Pulmonary artery endothelial cell (primary cell): ENCODE data around the gene LEAP2. TPM values are rescaled to one million over a fixed set of nuclear protein-coding genes. Genes with fewer than 3 reads are reported as not detected.

Experiments
- DNase-seq: peaks from one replicate; pipeline ENCODE4 v3.0.0-alpha.2; 2011; ENCODE audit warnings: low read depth, low spot score
- total RNA-seq: library from RNA; depleted of rRNA; stranded (reverse); fragments of >200 nt; gene quantifications from 2 replicates; pipeline ENCODE4 v1.2.3, GENCODE V29; 2014

Gene LEAP2, protein sequence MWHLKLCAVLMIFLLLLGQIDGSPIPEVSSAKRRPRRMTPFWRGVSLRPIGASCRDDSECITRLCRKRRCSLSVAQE
- total RNA-seq = 0.13 and 0.67 TPM in 2 replicates

DNA sequence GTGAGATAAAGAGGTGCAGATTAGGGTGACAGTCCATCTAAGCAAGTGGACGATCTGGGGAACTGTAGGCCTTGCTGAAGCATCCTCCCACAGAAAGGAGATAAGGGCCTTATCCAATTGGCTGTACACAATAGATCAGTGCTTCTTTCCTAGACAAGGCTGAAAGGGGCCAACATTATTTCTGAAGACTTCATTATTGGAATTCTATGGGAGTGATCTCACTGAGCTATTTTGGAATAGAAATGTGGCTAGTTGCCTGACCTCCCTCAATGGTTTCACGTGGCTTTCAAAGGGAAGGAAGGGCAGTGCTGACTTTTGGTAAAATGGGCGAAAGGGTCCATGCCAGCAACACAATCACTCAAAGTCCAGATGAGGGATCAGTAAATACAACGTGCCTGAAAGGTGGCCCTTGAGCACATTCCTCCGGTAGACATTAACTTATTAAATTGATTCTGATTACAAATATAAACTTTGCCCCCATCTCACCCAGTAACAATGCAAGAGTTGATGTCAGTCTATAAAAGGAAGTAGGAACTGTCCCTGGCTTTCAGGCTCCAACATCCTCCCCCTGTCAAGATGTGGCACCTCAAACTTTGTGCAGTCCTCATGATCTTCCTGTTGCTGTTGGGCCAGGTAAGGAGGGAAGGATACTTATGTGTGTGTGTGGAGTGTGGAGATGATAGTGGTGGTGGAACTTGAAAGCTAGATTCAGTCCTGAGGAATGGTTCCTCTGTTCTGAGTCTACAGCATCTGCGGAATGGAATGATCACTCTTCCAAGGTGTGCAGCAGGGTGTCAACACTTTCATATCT, at the start of gene LEAP2:
Gene LEAP2, plus strand, starts transcription at position 550 of the 811 bp plus-strand sequence. Its CDS starts 27 bp downstream, at position 577.
- DNase-seq = no peak

GRCh38 chr5:132824426-132824825, 49.0 kb upstream of the LEAP2 start:
- DNase-seq = no peak

- no peak for DNase-seq
Observed at GRCh38 chr5:132825033-132825833, 48.2 kb upstream of the LEAP2 start.

GRCh38 chr5:132825834-132826391, 47.6 kb upstream of the LEAP2 start:
- DNase-seq = no peak

GRCh38 chr5:132826424-132827082, 46.9 kb upstream of the LEAP2 start:
- no peak for DNase-seq

- DNase-seq = no peak
Observed at GRCh38 chr5:132827943-132828673, 45.4 kb upstream of the LEAP2 start.

DNA sequence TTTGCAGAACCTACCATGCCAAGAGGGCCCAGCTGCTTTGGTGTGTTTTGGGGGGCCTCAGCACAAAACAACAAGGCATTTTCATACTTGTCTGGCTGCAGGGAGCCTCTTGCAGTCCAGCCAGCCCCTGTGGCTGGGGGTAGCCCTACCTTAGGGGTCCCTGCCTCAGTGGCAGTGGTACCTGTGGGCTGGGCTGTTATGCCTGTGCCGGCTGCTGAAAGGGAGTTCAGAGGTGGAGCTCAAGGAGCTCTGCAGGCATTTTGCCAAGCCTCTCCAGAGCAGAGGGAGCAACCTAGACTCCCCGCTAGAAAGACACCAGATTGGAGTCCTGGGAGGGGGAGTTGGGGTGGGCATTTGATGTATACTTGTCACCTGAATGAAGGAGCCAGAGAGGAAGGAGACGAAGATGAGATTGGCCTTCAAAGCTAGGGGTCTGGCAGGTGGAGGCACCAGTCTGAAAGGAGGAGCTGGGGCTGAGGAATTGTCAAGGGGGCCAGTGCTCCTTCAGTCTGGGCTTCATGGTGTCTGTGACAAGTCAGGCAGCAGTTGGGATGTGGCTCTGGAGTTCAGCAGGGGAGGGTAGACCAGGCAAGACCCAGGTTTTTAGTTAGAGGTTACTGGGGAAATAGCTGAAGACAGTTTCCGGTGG, 44.5 kb upstream of the LEAP2 start:
- DNase-seq = no peak

DNA sequence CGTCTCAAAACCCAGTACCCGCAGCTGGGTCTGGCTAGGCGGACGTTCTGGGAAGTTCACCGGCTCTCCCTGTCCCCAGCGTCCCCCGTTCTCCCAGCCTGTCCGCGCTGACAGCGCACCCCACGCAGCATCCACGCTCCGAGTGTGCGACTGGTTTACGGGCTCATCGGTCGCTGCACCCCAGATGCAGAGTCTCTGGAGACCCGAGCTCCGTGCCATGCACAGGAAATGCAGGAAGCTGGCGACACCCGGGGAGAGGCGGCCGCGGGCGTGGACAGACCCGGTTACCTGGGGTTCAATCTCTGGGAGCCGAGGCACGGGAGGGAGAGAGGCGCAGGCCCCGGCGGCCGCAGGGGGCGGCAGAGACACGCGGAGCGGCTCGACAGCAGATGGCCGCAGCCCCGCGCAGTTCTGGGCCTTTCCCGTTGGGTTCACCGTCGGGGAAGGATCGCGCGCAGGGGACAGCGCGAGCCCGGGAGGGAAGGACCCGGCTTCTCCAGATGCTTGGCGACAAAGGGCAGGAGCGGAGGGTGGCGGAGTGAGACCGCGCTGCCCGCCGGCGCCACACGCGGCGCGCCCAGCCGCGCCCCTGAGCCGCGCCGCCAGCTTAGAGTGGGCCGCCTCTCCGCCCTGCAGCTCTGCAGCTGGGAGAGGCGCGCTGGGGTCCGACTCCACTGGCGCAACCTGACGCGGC, 43.6 kb upstream of the LEAP2 start:
- peak; percentile 24 for DNase-seq

DNA sequence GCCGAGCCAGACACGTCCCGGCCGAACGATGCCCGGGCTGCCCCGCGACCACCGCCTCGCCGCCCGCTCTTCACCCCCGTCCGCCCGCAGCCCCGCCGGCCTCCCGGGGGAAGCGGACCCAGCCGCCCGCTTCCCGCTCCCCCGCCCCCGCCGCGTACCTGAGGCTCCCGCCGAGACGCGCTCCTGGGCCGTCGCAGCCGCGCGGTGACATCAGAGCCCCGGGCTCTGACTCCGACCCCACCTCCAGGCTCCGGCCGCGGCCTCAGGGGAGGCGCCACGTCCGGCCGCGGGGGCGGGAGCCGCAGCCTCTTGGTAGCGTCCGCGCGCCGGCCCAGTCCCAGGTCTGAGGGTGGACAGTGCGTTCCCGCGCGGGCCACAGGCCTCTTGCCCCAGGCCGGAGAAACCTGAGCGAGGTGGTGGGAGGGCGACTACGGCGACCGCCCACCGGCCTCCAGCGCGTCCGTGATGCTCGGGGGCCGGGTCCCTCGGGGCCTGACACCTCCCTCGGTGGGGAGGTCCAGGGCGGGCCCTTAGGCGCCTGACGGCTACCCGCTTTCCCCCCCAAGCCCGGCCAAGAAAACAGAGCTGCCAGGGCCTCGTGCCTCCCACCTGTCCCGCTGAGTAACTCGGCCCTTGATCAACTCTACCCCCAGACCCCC, 42.9 kb upstream of the LEAP2 start, which contains the start of gene SHROOM1:
Gene SHROOM1, minus strand, starts transcription at position 212 of the 659 bp plus-strand sequence. CDS start 4,507 bp downstream, outside the sequence.
- DNase-seq = no peak

DNA sequence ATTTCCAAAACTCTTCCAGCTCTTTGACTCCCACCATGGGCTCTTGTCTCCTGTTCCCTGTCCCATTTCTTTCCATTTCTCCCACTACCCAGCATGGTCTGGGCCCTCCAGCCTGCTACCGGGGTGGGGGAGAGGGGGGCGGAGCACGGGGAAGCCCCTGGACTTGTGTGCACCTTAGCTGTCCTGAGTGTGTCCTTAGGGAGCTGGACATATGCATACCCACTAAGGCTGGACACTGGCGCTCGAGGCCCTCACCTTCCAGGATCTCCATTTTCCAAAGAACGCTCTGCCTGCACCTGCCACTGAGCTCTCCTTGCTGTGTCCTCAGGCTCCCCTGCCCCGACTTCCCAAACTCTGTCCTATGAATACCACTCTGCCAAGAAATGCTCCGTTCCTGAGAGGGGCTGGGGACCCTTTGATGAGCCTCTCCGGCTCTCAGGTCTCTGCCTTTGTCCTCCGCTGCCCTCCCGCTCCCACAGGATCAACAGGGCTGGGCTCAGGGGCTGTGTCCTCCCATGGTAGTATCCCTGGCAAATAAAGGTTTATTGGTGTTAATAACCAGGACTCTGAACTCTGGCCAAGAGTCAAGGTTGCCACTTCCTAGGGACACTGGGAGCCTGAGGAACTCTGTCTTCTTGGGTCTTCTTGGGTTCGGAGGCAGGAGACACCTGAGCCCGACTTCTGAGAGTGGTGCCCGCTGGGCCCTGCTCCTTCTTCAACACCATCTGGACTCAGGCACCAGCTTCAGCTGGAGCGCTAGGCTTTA, 42.2 kb upstream of the LEAP2 start:
- no peak for DNase-seq

GRCh38 chr5:132832612-132833011, 40.9 kb upstream of the LEAP2 start:
- no peak for DNase-seq

DNA sequence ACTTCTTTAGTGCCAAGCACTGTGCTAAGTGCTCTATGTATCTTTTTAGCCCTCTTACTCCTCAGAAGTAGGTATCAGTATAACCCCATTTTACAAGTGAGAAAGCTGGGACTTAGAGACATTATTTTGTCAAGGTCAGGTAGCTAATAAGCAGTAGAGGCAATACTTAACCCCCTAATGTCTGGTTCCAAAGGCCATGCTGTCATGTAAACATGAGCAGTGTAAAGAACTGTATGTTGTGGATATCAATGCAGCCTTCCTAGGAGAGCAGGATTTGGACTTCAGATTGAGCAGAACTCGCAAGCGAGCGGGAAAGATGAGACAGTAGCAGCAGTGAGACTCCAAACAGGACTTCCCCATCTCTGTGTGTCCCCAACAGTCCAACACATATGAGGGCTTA, 39.4 kb upstream of the LEAP2 start:
- DNase-seq = no peak

- DNase-seq = no peak
Observed at GRCh38 chr5:132836852-132837251, 36.6 kb upstream of the LEAP2 start.

DNA sequence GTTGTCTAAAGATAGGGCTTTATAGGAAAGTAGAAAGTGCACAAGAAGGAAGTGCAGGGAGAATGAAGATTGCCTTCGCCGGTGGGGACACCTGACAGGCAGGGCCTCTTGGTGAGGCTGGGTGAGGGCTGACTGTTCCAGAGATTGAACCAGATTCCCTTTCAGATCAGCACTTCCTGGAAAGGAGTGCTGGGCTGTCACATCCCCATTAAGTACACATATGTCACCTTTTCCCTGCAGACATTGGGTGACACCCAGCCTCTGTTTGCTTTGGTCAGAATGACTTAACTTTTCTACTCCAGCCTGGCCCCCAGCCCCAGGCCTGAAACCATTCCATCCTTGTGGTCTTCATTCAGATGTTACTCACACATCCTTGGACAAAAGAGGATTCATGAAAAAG, 35.6 kb upstream of the LEAP2 start:
- DNase-seq = no peak

DNA sequence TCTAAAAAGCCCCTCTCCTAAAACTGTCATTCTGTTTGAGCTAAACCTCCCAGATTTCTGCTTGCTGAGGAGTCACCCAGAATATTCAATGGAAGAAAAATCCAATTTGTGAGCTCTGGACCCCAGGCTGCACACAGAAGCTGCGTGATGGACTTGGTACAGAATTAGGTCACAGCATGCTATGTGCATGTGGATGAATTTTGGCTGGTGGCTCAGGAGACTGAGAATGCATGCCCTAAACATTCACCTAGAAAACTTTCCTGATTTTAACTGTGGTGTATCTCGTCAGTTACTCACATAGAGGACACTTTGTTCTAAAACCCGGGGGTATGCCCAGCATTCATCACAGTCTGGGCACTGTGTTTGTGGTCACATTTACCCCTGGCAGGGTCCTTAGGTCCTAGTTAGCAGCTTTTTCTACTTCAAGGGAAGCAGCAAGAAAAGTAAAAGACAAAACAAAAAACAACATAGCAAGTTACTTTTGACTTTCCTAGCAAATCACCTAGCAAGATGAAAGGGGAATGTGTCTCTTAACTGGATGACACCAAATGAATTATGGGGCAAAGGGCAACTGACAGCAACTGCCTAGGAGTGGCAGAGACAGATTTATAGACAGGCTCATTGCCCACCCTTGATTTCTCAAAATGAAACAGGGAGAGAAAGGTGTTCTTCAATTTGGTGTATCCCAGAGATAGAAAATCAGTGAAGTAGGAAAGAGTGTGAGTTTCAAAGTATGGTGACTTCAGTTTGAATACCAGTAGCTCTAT, 34.8 kb upstream of the LEAP2 start:
- DNase-seq = no peak

GRCh38 chr5:132839426-132840301, 33.8 kb upstream of the LEAP2 start:
- peak; percentile 41 for DNase-seq

- DNase-seq = no peak
Observed at GRCh38 chr5:132840313-132840712, 33.2 kb upstream of the LEAP2 start.
